B cell (primary cell): Measurements from ENCODE around the gene NDFIP1.

Experiments used
- EZH2 ChIP-seq: IDR thresholded peaks from 2 replicates; pipeline ENCODE4 v1.6.1; 2012; ENCODE audit warnings: borderline replicate concordance, low read depth, mild to moderate bottlenecking, moderate library complexity, low read length; ENCODE audit not compliant: insufficient read depth, poor library complexity, severe bottlenecking
- TF ChIP-seq, protein P1 (sequence below): fragments of 200-600 bp; IDR thresholded peaks from one replicate; pipeline ENCODE4 v1.8.0; 2022; ENCODE audit warnings: antibody characterized with exemption, mild to moderate bottlenecking

DNA sequence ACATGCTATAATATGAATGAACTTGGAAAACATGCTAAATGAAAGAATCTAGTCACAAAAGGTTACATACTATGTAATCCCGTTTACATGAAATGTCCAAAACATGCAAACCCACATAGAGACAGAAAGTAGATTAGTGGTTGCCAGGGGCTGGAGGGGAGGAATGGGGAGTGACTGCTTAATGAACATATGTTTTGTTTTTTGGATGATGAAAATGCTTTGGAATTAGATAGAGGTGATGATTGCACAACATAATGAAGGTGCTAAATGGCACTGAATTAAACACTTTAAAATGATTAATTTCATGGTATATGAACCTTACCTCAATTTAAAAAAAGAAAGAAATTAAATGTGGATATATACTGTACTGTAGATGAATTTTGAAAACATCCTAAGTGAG lies 17.6 kb upstream of the NDFIP1 start:
- no peak for TF ChIP-seq EZH2
- TF ChIP-seq, protein P1, sequence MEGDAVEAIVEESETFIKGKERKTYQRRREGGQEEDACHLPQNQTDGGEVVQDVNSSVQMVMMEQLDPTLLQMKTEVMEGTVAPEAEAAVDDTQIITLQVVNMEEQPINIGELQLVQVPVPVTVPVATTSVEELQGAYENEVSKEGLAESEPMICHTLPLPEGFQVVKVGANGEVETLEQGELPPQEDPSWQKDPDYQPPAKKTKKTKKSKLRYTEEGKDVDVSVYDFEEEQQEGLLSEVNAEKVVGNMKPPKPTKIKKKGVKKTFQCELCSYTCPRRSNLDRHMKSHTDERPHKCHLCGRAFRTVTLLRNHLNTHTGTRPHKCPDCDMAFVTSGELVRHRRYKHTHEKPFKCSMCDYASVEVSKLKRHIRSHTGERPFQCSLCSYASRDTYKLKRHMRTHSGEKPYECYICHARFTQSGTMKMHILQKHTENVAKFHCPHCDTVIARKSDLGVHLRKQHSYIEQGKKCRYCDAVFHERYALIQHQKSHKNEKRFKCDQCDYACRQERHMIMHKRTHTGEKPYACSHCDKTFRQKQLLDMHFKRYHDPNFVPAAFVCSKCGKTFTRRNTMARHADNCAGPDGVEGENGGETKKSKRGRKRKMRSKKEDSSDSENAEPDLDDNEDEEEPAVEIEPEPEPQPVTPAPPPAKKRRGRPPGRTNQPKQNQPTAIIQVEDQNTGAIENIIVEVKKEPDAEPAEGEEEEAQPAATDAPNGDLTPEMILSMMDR = no peak
